CD14-positive monocyte (primary cell): ENCODE data around the gene SCML1. TPM values are rescaled to one million over a fixed set of nuclear protein-coding genes. Genes with fewer than 3 reads are reported as not detected.

ENCODE experiments used
- DNase-seq, 3 donors: peaks; one replicate each; pipeline ENCODE4 v3.0.0-alpha.2; 2011 to 2022
- H2AFZ ChIP-seq: 2 replicates; pipeline ENCODE4 v1.6.0; 2012; ENCODE audit warnings: mild to moderate bottlenecking, low read depth, low read length, inconsistent platforms; ENCODE audit not compliant: insufficient read depth, poor library complexity, severe bottlenecking
- H3K27ac ChIP-seq, 2 donors: 1 replicate in 1 of 2; 2 replicates in 1 of 2; pipeline ENCODE4 v1.5.1; 2012 to 2013; ENCODE audit warnings: low read length in 2 of 2, control low read depth in 1 of 2, inconsistent platforms in 1 of 2, low read depth in 1 of 2, mild to moderate bottlenecking in 1 of 2
- H3K27me3 ChIP-seq, 2 donors: one replicate each; pipeline versions ENCODE4 v1.6.0 to v1.6.1; 2011 to 2013; ENCODE audit warnings: low read length in 2 of 2; ENCODE audit not compliant: control insufficient read depth in 2 of 2, insufficient read depth in 2 of 2
- H3K36me3 ChIP-seq, 2 donors: replicated peaks in 1 of 2; 1 replicate in 1 of 2; 2 replicates in 1 of 2; pipeline versions ENCODE4 v1.5.1 to v1.6.1; 2012 to 2013; ENCODE audit warnings: low read length in 2 of 2, control low read depth in 1 of 2, inconsistent platforms in 1 of 2, mild to moderate bottlenecking in 1 of 2; ENCODE audit not compliant: insufficient read depth in 2 of 2, control insufficient read depth in 1 of 2
- H3K4me1 ChIP-seq, 2 donors: 1 replicate in 1 of 2; 2 replicates in 1 of 2; pipeline versions ENCODE4 v1.5.1 to v1.6.1; 2012 to 2013; ENCODE audit warnings: low read length in 2 of 2, control low read depth in 1 of 2, inconsistent platforms in 1 of 2, mild to moderate bottlenecking in 1 of 2, moderate library complexity in 1 of 2; ENCODE audit not compliant: insufficient read depth in 2 of 2, control insufficient read depth in 1 of 2
- H3K4me2 ChIP-seq: replicated peaks from 2 replicates; pipeline ENCODE3; 2012; ENCODE audit warnings: low read length, moderate library complexity, mild to moderate bottlenecking; ENCODE audit not compliant: poor library complexity, severe bottlenecking; ENCODE audit errors: extremely low read depth
- H3K4me3 ChIP-seq, 3 experiments: fragments of 200-600 bp in 1 of 3; sonication (generic) in 1 of 3; replicated peaks in 1 of 3; 1 replicate in 2 of 3; 2 replicates in 1 of 3; pipeline ENCODE4 v1.5.1; 2011 to 2013; ENCODE audit warnings: low read length in 3 of 3, mild to moderate bottlenecking in 3 of 3, control low read depth in 2 of 3, low read depth in 2 of 3, inconsistent platforms in 1 of 3, moderate library complexity in 1 of 3
- H3K79me2 ChIP-seq: 2 replicates; pipeline ENCODE4 v1.6.0; 2012; ENCODE audit warnings: mild to moderate bottlenecking, control low read depth, inconsistent platforms, low read length, moderate library complexity; ENCODE audit not compliant: insufficient read depth
- H3K9ac ChIP-seq: 2 replicates; pipeline ENCODE4 v1.6.0; 2017; ENCODE audit warnings: low read length, mild to moderate bottlenecking; ENCODE audit not compliant: insufficient read depth, poor library complexity, severe bottlenecking
- H3K9me3 ChIP-seq, 2 donors: replicated peaks in 1 of 2; 1 replicate in 1 of 2; 2 replicates in 1 of 2; pipeline versions ENCODE4 v1.5.1 to v1.6.1; 2012 to 2013; ENCODE audit warnings: low read length in 2 of 2, control low read depth in 1 of 2; ENCODE audit not compliant: control insufficient read depth in 1 of 2, insufficient read depth in 1 of 2
- H4K20me1 ChIP-seq: 2 replicates; pipeline ENCODE4 v1.6.0; 2012; ENCODE audit warnings: mild to moderate bottlenecking, low read length, control low read depth, moderate library complexity; ENCODE audit not compliant: insufficient read depth
- H3K27ac Mint-ChIP-seq, 7 donors: one replicate each; pipeline ENCODE4 v1.8.0; 2020; ENCODE audit warnings: mild to moderate bottlenecking in 7 of 7, mixed read lengths in 7 of 7, moderate library complexity in 6 of 7, inconsistent platforms in 2 of 7
- H3K27me3 Mint-ChIP-seq, 3 donors: one replicate each; pipeline ENCODE4 v1.8.0; 2021 to 2022; ENCODE audit warnings: low read depth in 3 of 3, mild to moderate bottlenecking in 3 of 3, mixed read lengths in 3 of 3, moderate library complexity in 3 of 3, inconsistent platforms in 1 of 3
- H3K36me3 Mint-ChIP-seq, 2 donors: one replicate each; pipeline ENCODE4 v1.8.0; 2020; ENCODE audit warnings: mixed read lengths in 2 of 2, inconsistent platforms in 1 of 2, mild to moderate bottlenecking in 1 of 2
- H3K4me1 Mint-ChIP-seq: one replicate; pipeline ENCODE4 v1.8.0; 2020; ENCODE audit warnings: mild to moderate bottlenecking, mixed read lengths
- H3K4me3 Mint-ChIP-seq, 2 donors: one replicate each; pipeline ENCODE4 v1.8.0; 2020; ENCODE audit warnings: mild to moderate bottlenecking in 2 of 2, mixed read lengths in 2 of 2, moderate library complexity in 1 of 2
- H3K9me3 Mint-ChIP-seq, 7 donors: one replicate each; pipeline ENCODE4 v1.8.0; 2020 to 2022; ENCODE audit warnings: mixed read lengths in 7 of 7, mild to moderate bottlenecking in 6 of 7, moderate library complexity in 6 of 7, inconsistent platforms in 2 of 7
- CTCF ChIP-seq: fragments of 200-600 bp; IDR thresholded peaks from one replicate; pipeline ENCODE4 v1.8.0; 2022; ENCODE audit warnings: antibody characterized with exemption, mild to moderate bottlenecking
- WGBS: methylation state at CpG from one replicate; pipeline ENCODE4 v1.1.5; 2013; ENCODE audit warnings: missing lambda C conversion rate; ENCODE audit not compliant: insufficient coverage; 5-methylcytosine and 5-hydroxymethylcytosine counted together
- intact Hi-C, 2 donors: fragments of 100-400 bp; cut with micrococcal nuclease; formaldehyde crosslinking; loops; one replicate each; pipeline versions ENCODE4 v1.15.0 to v1.15.1; 2023
- polyA plus RNA-seq, 3 donors: library from polyadenylated mRNA; depleted of rRNA in 1 of 3; unstranded in 2 of 3; stranded (reverse) in 1 of 3; fragments of 300-500 nt in 2 of 3; fragments of >200 nt in 1 of 3; fragmentation: Illumina TruSeq in 2 of 3; gene quantifications; 1 replicate in 2 of 3; 2 replicates in 1 of 3; pipeline ENCODE4 v1.2.3, GENCODE V29; 2012 to 2021

SCML1 gene
- polyA plus RNA-seq, 3 donors = 0.56 to 8.5 (median 1.4) TPM

DNA sequence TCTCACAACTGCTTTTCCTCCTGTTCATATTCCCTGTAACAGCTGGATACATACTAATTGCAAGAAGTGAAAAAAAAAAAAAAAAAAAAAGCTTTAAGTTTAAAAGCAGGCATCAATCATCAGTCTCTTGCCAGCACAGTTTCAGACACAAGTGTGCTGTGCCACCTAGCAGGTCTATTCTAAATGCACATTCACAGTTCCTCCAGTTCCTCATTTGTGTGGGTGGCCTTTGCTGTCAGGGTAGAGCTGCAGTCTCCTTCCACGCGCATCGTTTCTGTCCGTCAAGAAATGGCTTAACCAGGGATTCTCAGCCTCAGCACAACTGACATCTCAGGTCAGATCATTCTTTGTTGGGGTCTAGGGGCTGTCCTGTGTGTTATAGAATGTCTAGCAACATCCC, 61.6 kb downstream of the SCML1 start:
- Histone ChIP-seq H3K79me2 (no peaks in the 10 kb centered on the region), H3K4me1 (no peaks in the 10 kb centered on the region), H4K20me1 (no peaks in the 10 kb centered on the region), H3K4me3 (no peak overlapping the region), H2AFZ (no peak overlapping the region), H3K36me3 (no peaks in the 10 kb centered on the region), H3K9me3 (no peaks in the 10 kb centered on the region), H3K27me3 (no peaks in the 10 kb centered on the region), H3K4me2 (no peak overlapping the region), H3K9ac (no peak overlapping the region), H3K27ac (no peak overlapping the region)
- Mint-ChIP-seq H3K4me1 (peaks cover 5% of the 10 kb centered on the region), H3K4me3 (no peak overlapping the region), H3K27me3 (peaks cover 0 to 12% (median 0%) of the 10 kb centered on the region in 3 donors), H3K36me3 (no peaks in the 10 kb centered on the region), H3K27ac (no peak overlapping the region), H3K9me3 (no peaks in the 10 kb centered on the region)
- no peak for TF ChIP-seq CTCF
- intact Hi-C loops = no loop called here
- WGBS = no CpG with 5 or more reads among the region's 4 CpGs
- DNase-seq = no peak

DNA sequence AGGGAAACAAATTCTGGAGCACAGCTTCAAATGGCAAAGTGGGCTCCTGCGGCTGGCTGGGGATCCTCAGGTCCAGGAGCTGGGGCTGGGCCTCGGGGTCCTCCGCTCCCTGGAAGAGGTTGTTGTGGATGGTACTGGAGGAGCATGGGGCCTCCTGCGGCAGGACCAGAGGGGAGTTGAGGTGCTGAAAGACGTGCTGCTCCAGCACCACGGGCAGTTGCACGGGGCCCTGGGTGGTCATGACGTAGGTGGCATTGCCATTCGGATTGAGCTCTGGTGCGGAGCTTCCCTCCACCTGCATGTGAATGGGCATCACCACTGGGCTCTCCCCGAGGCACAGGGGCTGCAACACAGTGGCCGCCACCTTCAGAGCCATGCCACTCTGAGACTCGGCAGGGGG, 64.1 kb downstream of the SCML1 start:
- Mint-ChIP-seq H3K27ac (no peak overlapping the region), H3K36me3 (no peaks in the 10 kb centered on the region), H3K4me3 (no peak overlapping the region), H3K27me3 (peaks cover 0 to 12% (median under 1%) of the 10 kb centered on the region in 3 donors), H3K9me3 (peaks cover 0 to 3% (median 0%) of the 10 kb centered on the region in 7 donors), H3K4me1 (peaks cover 5% of the 10 kb centered on the region)
- H3K79me2 ChIP-seq = no peaks in the 10 kb centered on the region
- no peak overlapping the region for H3K4me2 ChIP-seq
- no peak overlapping the region for H3K9ac ChIP-seq
- 98% methylated on average over 7 of the region's 13 CpGs for WGBS
- intact Hi-C loops = no loop called here
- no peak overlapping the region for H3K27ac ChIP-seq
- no peaks in the 10 kb centered on the region for H4K20me1 ChIP-seq
- H3K36me3 ChIP-seq = no peaks in the 10 kb centered on the region
- no peak overlapping the region for H2AFZ ChIP-seq
- TF ChIP-seq CTCF = no peak
- no peak overlapping the region for H3K4me3 ChIP-seq
- no peaks in the 10 kb centered on the region for H3K4me1 ChIP-seq
- DNase-seq = no peak
- no peaks in the 10 kb centered on the region for H3K9me3 ChIP-seq
- no peaks in the 10 kb centered on the region for H3K27me3 ChIP-seq
